DOHH2 (cell line): ENCODE data around the gene PDCD2L.

ENCODE experiments used
- CTCF ChIP-seq: fragments of 200-600 bp; sonication (generic); IDR thresholded peaks from one replicate; pipeline ENCODE4 v1.5.1; 2014; ENCODE audit warnings: antibody characterized with exemption, mild to moderate bottlenecking, low read depth, low read length; ENCODE audit not compliant: poor library complexity, severe bottlenecking
- EZH2phosphoT487 ChIP-seq: fragments of 200-600 bp; sonication (generic); IDR thresholded peaks from 2 replicates; pipeline ENCODE4 v1.6.1; 2017; ENCODE audit warnings: borderline replicate concordance, mild to moderate bottlenecking, antibody characterized with exemption, low read length, moderate library complexity, mixed read lengths

DNA sequence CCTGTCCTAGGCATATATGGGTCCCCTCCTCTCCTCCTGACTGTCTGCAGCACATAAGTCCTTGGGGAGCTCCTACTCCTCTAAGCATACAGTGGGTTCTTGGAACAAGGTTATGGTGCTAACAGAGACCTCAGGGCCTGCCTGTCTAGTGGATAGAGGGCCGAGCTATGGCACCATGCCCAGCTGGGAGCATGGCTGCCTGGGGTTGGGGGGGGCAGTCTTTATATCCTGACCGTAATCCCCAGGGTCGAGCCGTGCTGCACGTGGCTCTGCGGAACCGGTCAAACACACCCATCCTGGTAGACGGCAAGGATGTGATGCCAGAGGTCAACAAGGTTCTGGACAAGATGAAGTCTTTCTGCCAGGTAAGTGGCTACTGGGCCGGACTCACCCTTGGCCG is 35.9 kb upstream of the PDCD2L start:
- TF ChIP-seq CTCF (no peak), EZH2phosphoT487 (no peak)
